Immature natural killer cell (primary cell): ENCODE data around the gene FH. TPM values are rescaled to one million over a fixed set of nuclear protein-coding genes. Genes with fewer than 3 reads are reported as not detected.

Experiments
- DNase-seq, 3 donors: peaks; one replicate each; pipeline ENCODE4 v3.0.0; 2022; ENCODE audit warnings: mixed read lengths in 1 of 3
- H3K27ac Mint-ChIP-seq, 6 donors: one replicate each; pipeline ENCODE4 v1.8.0; 2020; ENCODE audit warnings: mixed read lengths in 6 of 6, mild to moderate bottlenecking in 5 of 6, inconsistent platforms in 4 of 6, moderate library complexity in 3 of 6
- H3K27me3 Mint-ChIP-seq, 3 donors: one replicate each; pipeline ENCODE4 v1.8.0; 2020 to 2021; ENCODE audit warnings: low read depth in 3 of 3, mild to moderate bottlenecking in 3 of 3, mixed read lengths in 3 of 3, moderate library complexity in 3 of 3, inconsistent platforms in 1 of 3
- H3K36me3 Mint-ChIP-seq, 3 donors: one replicate each; pipeline ENCODE4 v1.8.0; 2020; ENCODE audit warnings: mixed read lengths in 3 of 3, inconsistent platforms in 2 of 3, mild to moderate bottlenecking in 2 of 3
- H3K4me1 Mint-ChIP-seq, 2 donors: one replicate each; pipeline ENCODE4 v1.8.0; 2020; ENCODE audit warnings: inconsistent platforms in 2 of 2, mild to moderate bottlenecking in 2 of 2, mixed read lengths in 2 of 2, moderate library complexity in 1 of 2
- H3K4me3 Mint-ChIP-seq, 5 donors: one replicate each; pipeline ENCODE4 v1.8.0; 2020; ENCODE audit warnings: mild to moderate bottlenecking in 5 of 5, mixed read lengths in 5 of 5, inconsistent platforms in 3 of 5, moderate library complexity in 3 of 5
- H3K9me3 Mint-ChIP-seq, 6 donors: one replicate each; pipeline ENCODE4 v1.8.0; 2020; ENCODE audit warnings: mild to moderate bottlenecking in 6 of 6, mixed read lengths in 6 of 6, inconsistent platforms in 4 of 6, moderate library complexity in 3 of 6
- polyA plus RNA-seq, 3 donors: library from polyadenylated mRNA; unstranded; fragments of 300-500 nt; fragmentation: Illumina TruSeq; gene quantifications; one replicate each; pipeline ENCODE4 v1.2.3, GENCODE V29; 2021

Gene FH
- polyA plus RNA-seq, 3 donors from 2014 or later, result 27.8 to 33.4 (median 28.5) TPM

GRCh38 chr1:241462391-241462790, 57.2 kb downstream of the FH start:
- H3K4me1 Mint-ChIP-seq, result no peaks in the 10 kb centered on the region
- no peak overlapping the region for H3K4me3 Mint-ChIP-seq
- H3K27me3 Mint-ChIP-seq, result peaks cover 0 to 6% (median 4%) of the 10 kb centered on the region in 3 donors
- H3K36me3 Mint-ChIP-seq, result peaks cover 0 to 4% (median 0%) of the 10 kb centered on the region in 3 donors
- peaks cover 0 to 1% (median 0%) of the 10 kb centered on the region in 6 donors for H3K9me3 Mint-ChIP-seq
- H3K27ac Mint-ChIP-seq, result no peak overlapping the region
- DNase-seq, result no peak

- Mint-ChIP-seq H3K27me3 (peaks cover 0 to 3% (median 2%) of the 10 kb centered on the region in 3 donors), H3K9me3 (peaks cover 0 to 1% (median 0%) of the 10 kb centered on the region in 6 donors), H3K36me3 (no peaks in the 10 kb centered on the region), H3K4me1 (no peaks in the 10 kb centered on the region), H3K4me3 (no peak overlapping the region), H3K27ac (no peak overlapping the region)
- no peak for DNase-seq
These were observed 59.3 kb downstream of the FH start for GRCh38 chr1:241460098-241460873.

GRCh38 chr1:241459186-241459802, 60.3 kb downstream of the FH start:
- Mint-ChIP-seq H3K9me3 (peaks cover 0 to 1% (median 0%) of the 10 kb centered on the region in 6 donors), H3K4me3 (no peak overlapping the region), H3K36me3 (no peaks in the 10 kb centered on the region), H3K4me1 (no peaks in the 10 kb centered on the region), H3K27me3 (peaks cover 0 to 7% (median 3%) of the 10 kb centered on the region in 3 donors), H3K27ac (no peak overlapping the region)
- no peak for DNase-seq

GRCh38 chr1:241457421-241457820, 62.1 kb downstream of the FH start:
- Mint-ChIP-seq H3K9me3 (peaks cover 0 to 1% (median 0%) of the 10 kb centered on the region in 6 donors), H3K4me1 (no peaks in the 10 kb centered on the region), H3K27ac (no peak overlapping the region), H3K4me3 (no peak overlapping the region), H3K27me3 (peaks cover 0 to 7% (median 3%) of the 10 kb centered on the region in 3 donors), H3K36me3 (no peaks in the 10 kb centered on the region)
- DNase-seq, result no peak

GRCh38 chr1:241456743-241457142, 62.8 kb downstream of the FH start:
- Mint-ChIP-seq H3K27ac (no peak overlapping the region), H3K4me1 (no peaks in the 10 kb centered on the region), H3K9me3 (peaks cover 0 to 1% (median 0%) of the 10 kb centered on the region in 6 donors), H3K4me3 (no peak overlapping the region), H3K36me3 (no peaks in the 10 kb centered on the region), H3K27me3 (peaks cover 0 to 8% (median 3%) of the 10 kb centered on the region in 3 donors)
- DNase-seq, result no peak

GRCh38 chr1:241453732-241454131, 65.8 kb downstream of the FH start:
- no peaks in the 10 kb centered on the region for H3K36me3 Mint-ChIP-seq
- peaks cover 0 to 3% (median 0%) of the 10 kb centered on the region in 6 donors for H3K9me3 Mint-ChIP-seq
- H3K27me3 Mint-ChIP-seq, result peaks cover 0 to 8% (median 0%) of the 10 kb centered on the region in 3 donors
- no peaks in the 10 kb centered on the region for H3K4me1 Mint-ChIP-seq
- DNase-seq, result no peak
- H3K4me3 Mint-ChIP-seq, result no peak overlapping the region
- H3K27ac Mint-ChIP-seq, result no peak overlapping the region

- H3K27ac Mint-ChIP-seq, result no peak overlapping the region
- peaks cover 0 to 8% (median 0%) of the 10 kb centered on the region in 3 donors for H3K27me3 Mint-ChIP-seq
- H3K36me3 Mint-ChIP-seq, result no peaks in the 10 kb centered on the region
- H3K4me3 Mint-ChIP-seq, result no peak overlapping the region
- no peak for DNase-seq
- H3K4me1 Mint-ChIP-seq, result no peaks in the 10 kb centered on the region
- H3K9me3 Mint-ChIP-seq, result peaks cover 0 to 3% (median 0%) of the 10 kb centered on the region in 6 donors
These were observed 67.6 kb downstream of the FH start for GRCh38 chr1:241451956-241452355.

Other genes starting within 250 kb of the FH start
- gene RGS7, start 162.6 kb downstream of the FH start, polyA plus RNA-seq, result not detected
- not detected for gene KMO, start 12.6 kb upstream of the FH start, polyA plus RNA-seq
- 1 to 10 TPM; 2.0 to 5.8 (median 3.2) TPM for gene CHML, start 120.6 kb upstream of the FH start, polyA plus RNA-seq
- 10 to 100 TPM; 13.5 to 20.8 (median 14.1) TPM for gene OPN3, start 120.6 kb upstream of the FH start, polyA plus RNA-seq
- not detected for gene WDR64, start 132.5 kb upstream of the FH start, polyA plus RNA-seq